Activated CD4-positive, CD25-positive, alpha-beta regulatory T cell treated with anti-CD3 and anti-CD28 coated beads, Interleukin-2, amount 50 U/mL, for 72 hours (primary cell): ENCODE data around the gene FAM111B.
"Not testable (repeated sequence)": the region's sequence is repeated elsewhere in the genome, so short reads cannot be mapped to it uniquely, and the experiment has no call there.

Experiments
- DNase-seq: peaks from one replicate; pipeline ENCODE4 v3.0.0; 2021

Gene FAM111B

GRCh38 chr11:59107721-59108120, 684 bp downstream of the FAM111B start:
- DNase-seq: not testable (repeated sequence)

GRCh38 chr11:59112494-59112893, 5.5 kb downstream of the FAM111B start:
- no peak for DNase-seq

GRCh38 chr11:59114344-59114743, 7.3 kb downstream of the FAM111B start:
- no peak for DNase-seq

DNA sequence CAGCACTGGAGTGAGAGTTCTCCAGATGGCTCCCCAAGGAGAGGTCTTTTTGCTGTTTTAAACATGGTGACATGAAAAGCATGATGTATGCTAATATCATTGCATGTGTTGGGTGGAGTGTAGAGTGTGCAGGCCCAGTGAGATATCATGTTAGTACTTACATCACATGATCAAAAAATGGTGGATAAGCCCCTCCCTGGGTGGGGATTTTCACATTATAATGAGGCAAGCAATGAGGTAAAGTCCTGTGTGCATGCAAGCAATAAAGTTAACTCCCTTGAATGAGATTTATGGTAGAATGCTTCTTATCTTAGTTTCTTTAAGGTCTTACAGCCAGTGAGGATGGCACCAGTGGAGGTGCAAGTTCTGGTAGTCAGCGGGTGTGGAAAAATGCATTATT, 8.5 kb downstream of the FAM111B start:
- no peak for DNase-seq

GRCh38 chr11:59117774-59118173, 10.7 kb downstream of the FAM111B start:
- no peak for DNase-seq

DNA sequence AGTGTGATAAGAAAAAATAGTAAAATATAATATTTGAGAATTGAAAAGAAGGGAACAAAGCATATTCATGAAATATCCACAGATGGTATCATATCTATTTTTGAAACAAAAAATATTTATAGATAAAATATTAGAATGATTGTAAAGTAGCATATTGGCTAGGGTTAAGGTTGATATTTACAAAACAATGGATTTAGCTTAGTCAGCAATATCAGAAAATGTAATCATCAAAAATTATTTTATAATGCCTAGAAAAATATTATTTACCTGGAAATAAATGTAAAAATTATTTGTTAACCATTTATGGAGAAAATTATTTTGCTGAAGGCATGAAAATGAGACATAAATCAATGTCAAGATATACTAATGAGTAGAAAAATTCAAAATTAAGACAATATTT, 12.8 kb downstream of the FAM111B start:
- DNase-seq: no peak

DNA sequence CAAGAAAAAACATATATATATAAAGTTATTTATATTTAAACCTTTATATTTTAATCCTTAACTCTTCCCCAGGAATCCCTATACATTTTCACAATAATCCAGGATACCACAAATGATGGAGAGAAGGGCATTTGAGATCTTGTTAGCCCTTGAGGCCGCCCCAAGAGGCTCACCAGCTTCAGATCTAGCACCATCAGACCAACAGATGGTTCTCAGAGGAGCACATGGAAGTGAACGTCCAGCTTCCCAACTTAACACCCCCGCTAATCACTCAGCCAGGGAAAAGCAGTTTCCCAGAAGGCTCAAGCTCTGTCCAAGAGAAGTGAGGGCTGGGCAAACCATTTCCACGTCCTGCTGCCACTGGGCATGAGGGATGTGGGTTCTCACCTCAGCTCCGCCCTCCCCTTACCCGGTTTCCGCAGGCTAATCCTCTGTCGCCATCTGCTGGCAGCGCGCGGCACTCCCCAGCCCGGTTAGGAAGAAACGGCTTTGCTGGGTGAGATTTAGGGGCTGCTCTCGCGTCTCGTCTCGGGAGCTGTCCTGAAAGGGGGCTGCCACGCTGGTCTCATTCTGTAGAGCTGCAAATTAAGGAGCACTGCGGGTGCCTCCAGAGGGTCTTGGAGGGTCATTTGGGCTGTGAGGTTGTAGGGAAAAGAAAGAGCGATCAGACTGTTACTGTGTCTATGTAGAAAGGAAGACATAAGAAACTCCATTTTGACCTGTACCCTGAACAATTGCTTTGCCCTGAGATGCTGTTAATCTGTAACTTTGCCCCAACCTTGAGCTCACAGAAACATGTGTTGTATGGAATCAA, 28.8 kb downstream of the FAM111B start:
- DNase-seq: peak; percentile 91

DNA sequence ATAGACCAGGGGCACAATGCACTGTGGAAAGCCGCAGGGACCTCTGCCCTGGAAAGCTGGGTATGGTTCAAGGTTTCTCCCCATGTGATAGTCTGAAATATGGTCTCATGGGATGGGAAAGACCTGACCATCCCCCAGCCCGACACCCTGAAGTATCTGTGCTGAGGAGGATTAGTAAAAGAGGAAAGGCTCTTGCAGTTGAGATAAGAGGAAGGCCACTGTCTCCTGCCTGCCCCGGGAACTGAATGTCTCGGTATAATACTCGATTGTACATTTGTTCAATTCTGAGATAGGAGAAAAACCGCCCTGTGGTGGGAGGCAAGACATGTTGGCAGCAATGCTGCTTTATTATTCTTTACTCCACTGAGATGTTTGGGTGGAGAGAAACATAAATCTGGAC, 29.5 kb downstream of the FAM111B start:
- not testable (repeated sequence) for DNase-seq

GRCh38 chr11:59137190-59137589, 30.2 kb downstream of the FAM111B start:
- DNase-seq: no peak

DNA sequence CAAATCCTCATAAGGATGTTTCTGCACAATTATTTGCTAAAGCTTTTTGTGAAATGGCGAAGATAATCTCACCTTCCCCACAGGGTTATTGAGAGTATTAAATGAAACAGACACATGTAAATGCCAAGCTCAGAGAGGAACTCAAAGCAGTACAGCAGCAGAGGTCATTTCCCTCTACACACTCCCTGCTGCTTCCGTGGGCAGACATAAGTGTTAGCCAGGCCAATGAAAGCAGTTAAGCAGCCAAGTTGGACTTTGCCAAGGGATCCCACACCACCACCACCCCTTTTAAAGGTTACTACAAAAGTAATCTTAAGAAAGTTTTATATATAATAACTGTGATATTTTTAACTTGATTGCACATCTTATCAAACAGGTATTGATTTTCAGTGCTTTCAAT, 31.6 kb downstream of the FAM111B start:
- DNase-seq: no peak

- no peak for DNase-seq
Measured at GRCh38 chr11:59141191-59141590, 34.2 kb downstream of the FAM111B start.

- DNase-seq: no peak
Measured at GRCh38 chr11:59141673-59142460, 34.8 kb downstream of the FAM111B start.

DNA sequence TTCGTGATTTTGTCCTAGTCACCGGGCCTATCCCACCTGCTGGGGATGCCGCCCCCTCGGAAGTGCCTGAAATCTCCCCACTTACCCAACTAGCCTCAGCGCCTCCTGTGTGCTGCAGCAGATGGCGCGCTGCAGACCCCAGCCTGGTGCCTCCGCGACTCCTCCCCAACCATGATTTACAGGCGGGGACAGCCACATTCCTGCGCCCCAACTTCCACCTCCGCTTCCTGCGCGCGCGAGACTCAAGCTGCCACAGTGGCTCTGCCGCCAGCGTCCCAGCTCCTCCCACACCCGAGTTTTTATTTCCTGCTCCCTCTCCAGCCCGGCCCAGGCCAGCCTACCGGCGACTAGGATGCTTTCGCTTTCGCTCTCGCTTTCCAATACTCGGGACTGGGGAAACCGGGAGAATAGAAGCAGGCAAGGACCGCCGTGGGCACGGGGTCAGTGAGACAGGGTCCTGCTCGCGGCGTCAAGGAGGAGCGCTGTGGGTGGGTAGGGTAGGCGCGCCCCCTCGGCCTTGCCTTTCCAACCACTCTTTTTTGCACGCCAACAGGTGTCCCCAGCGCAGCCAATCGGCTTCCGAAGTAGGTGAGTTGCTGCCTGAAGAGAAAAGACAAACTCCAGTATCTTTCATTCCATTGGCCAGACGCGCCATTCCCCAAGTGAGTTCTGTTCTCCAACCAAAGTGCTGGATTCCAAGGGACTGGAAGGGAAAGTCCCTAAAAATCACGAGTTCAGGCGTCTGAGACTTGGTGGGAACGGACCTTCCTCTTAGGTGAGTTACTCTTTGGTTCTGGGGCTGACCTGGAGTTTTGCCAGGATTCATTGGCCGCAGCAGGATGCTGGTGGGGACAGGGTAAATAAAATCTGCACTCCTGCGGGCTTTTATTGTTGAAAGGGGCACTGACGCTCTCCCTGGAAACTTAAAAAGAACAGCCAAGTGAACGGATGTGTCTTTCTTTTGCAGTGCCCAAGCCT, 35.8 kb downstream of the FAM111B start, which contains the start of gene FAM111A:
Gene FAM111A (plus strand): TSS at position 327 of the 978 bp plus-strand sequence. CDS start 6,017 bp downstream, outside the sequence.
- DNase-seq: peak; percentile 79

DNA sequence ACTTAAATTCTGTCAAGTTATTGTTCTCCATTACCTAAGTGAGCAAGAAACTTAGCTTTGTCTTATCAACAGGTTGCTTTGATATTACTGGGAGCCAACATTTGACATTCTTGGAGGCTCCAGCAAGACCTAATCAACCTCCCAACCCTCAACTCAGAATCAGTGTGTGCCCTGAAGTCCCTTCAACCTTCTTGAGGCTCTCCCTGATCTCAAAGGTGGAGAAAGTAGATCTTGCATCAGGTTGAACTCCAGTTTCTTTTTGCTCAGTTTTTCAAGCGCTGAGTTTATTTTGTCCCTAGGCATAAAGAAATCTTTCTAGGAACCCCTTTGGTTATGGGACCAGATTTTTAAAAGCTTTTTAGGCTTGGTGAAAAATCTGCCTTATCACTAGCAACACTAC, 37.1 kb downstream of the FAM111B start:
- DNase-seq: no peak

DNA sequence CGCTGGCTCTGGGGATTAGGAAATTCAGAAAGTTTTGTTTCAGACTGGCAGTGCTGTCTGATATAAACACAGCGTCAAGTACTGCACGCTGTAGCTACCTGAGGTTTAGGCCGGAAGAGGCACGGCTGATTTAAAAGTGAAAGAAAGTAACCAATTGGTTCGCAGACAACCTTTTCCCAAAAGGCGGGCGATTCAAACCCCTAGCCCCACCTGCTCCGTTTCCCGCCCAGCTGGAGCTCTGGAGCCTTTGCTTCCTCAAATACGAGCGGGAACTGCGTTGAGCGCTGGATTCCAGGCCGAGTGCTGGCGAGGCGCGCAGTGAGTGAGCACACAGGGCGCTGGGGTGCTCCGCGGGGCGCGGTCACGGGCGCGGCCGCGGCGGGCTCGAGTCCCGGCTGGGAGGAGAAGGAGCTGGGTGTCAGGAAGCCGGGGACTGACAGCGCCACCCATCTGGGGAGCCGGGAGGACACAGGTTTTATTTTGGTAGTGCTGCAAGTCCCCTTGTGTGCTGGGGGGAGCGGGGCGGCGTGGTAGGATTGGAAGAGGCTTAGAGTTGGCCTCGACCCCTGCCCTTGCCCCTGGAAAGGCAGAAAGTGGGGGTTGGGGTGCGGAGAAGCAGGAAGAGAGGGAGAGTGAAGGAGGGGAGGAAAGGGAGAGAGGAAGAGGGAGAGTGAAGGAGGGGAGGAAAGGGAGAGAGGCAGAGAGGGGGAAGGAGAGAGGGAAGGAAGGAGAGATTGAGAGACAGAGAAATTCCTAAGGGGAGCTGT, 37.7 kb downstream of the FAM111B start:
- peak; percentile 66 for DNase-seq

- DNase-seq: no peak
Measured at GRCh38 chr11:59145534-59145933, 38.5 kb downstream of the FAM111B start.

GRCh38 chr11:59151761-59152160, 44.7 kb downstream of the FAM111B start:
- no peak for DNase-seq

- DNase-seq: no peak
Measured at GRCh38 chr11:59152312-59152951, 45.4 kb downstream of the FAM111B start.

DNA sequence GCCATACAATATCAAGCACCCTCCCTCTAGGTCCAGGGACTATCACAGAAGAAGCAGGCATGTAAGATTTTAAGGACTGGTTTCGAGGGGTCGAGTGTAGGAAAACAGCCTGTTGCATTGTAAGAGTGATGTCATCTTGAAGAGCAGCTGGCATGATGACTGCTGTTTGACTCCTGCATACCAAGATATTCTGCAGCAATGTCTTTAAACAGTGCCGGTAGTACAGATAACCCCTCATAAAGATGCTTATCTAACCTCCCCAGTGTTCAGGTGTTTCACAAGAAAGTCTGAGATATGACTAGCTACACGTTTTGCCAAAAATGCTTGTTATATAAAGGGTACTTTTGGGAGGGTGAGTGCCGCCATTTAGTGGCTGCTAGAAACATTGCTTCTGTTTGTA, 47.6 kb downstream of the FAM111B start:
- no peak for DNase-seq

DNA sequence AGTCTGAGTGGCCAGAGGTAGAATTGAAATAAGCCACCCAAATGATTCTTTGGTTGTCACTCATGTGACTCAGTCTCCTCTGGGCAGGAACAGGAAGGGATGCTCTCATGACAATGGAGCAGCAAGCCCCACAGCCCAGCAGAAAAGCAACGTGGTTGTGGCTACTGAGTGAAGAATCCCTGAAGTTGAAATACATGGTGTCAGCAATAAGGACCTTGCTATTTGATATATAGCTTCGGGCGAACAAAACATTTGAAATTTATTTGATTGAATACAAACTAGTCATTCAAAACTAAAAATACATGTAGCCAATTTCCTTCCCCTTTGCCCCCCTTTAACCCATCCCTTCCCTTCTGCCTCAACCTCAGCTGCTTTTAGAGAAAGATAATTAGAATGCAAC, 50.4 kb downstream of the FAM111B start:
- DNase-seq: no peak
